ENCODE results near the gene ZNF177.

DNA sequence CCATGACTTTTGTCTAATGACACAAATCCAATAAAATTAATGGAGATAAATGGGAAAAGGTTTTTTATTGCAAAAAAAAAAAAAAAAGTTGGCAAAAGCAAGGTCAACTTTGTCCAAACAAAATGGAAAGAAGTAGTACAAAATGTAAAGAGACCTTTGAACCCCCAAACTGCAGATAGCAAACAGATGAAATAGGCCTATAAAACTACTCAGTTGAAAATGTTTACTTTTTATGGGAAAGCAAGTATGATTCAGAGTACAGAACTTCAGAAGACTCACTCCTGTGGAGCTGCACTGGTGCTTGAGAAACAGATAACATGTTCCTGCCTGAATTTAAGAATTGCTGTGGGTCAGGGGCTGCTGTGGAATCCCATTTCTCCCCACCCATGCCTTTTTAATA, 9.8 kb upstream of the ZNF177 start:
- TF ChIP-seq, protein P1, sequence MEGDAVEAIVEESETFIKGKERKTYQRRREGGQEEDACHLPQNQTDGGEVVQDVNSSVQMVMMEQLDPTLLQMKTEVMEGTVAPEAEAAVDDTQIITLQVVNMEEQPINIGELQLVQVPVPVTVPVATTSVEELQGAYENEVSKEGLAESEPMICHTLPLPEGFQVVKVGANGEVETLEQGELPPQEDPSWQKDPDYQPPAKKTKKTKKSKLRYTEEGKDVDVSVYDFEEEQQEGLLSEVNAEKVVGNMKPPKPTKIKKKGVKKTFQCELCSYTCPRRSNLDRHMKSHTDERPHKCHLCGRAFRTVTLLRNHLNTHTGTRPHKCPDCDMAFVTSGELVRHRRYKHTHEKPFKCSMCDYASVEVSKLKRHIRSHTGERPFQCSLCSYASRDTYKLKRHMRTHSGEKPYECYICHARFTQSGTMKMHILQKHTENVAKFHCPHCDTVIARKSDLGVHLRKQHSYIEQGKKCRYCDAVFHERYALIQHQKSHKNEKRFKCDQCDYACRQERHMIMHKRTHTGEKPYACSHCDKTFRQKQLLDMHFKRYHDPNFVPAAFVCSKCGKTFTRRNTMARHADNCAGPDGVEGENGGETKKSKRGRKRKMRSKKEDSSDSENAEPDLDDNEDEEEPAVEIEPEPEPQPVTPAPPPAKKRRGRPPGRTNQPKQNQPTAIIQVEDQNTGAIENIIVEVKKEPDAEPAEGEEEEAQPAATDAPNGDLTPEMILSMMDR (IDR thresholded peaks at IDR 0.05; ENCODE audit: low read depth, low read length, missing input control), result no peak
- TF ChIP-seq RAD21 (IDR thresholded peaks at IDR 0.05) (no peak), TAF1 (conservative IDR thresholded peaks at IDR 0.05) (no peak), NR2F2 (IDR thresholded peaks at IDR 0.05) (no peak), SP1 (IDR thresholded peaks at IDR 0.05) (no peak), RXRA (IDR thresholded peaks at IDR 0.05) (no peak), YY1 (IDR thresholded peaks at IDR 0.05) (no peak)

All from liver (tissue), 3 donors.